GM18867 (cell line): ENCODE results near the gene PSMC3IP.
"Not testable (repeated sequence)": the region's sequence is repeated elsewhere in the genome, so short reads cannot be mapped to it uniquely, and the experiment has no call there.

Experiments used
- ATAC-seq: cut with Tn5 transposase; IDR thresholded peaks from one replicate; pipeline ENCODE4 v1.9.1; 2021; ENCODE audit warnings: mild to moderate bottlenecking, moderate library complexity; ENCODE audit not compliant: unreplicated experiment

The PSMC3IP gene, protein sequence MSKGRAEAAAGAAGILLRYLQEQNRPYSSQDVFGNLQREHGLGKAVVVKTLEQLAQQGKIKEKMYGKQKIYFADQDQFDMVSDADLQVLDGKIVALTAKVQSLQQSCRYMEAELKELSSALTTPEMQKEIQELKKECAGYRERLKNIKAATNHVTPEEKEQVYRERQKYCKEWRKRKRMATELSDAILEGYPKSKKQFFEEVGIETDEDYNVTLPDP

DNA sequence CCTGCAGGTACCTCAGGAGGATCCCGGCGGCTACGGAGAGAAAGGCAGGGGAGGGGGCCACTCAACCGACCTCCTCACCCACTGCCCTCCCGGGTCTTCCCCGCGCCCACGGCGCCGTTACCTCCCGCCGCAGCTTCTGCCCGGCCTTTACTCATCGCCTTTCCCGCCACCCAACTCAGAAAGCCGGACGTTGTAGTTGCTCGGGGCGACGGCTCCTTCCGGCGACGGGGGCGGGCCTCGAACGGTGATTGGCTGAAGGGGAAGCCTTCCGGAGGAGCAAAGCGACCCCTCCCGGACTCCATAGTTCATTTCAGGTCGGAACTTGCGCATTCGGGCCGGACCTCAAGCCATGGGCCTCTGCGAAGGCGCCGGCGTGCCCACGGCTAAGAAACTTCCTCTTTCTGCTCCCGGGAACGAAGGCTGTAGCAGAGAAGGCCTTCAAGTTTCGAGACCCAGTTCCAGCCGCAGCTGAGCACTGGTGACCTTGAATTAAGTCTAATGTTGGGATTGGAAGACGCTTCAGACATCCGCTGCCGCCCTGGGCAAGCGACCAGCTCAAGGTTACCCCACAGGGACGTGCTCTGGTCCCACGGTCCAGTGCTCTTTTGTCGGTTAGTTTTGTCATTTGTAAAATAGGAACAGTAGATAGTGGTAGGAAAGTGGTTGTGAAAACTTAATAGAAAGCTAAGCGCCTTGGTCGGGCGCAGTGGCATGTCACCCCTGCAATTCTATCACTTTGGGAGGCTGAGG is at the start of gene PSMC3IP:
PSMC3IP (minus strand) TSS at position 198 of the 750 bp plus-strand sequence; CDS start at position 155, 43 bp downstream.
- ATAC-seq, result peak; percentile 66

DNA sequence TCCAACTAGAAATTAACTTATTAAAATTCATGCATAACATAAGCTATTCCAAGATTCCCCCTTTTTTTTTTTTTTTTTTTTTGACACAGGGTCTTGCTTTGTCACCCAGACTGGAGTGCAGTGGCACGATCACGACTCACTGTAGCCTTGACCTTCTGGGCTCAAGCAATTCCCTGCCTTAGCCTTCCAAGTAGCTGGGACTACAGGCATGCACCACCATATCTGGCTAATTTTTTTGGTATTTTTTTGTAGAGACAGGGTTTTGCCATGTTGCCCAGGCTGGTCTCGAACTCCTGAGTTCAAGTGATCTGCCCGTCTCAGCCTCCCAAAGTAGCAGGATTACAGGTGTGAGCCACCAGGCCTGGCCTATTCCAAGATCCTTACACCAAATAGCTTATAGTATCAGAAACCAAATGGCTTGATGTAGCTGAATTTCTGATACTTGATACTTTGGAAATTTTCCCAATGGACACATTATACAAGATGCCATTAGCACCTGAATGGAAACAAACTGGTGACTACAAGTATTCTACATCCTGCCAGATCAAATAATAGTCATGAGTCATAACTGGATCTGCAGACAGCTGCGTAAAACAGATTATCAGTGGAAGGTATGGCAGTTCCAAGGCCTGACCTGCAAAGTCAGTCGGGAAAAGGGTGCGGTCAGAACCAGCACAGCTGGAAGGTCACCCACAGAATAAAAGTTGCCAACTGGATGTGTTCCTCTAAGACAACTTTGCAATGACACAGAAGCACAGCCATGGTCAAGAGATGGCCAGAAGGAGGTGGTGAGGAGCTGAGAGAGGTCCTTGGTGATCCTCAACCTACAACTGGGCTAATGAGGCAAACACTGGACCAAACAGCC is 46.4 kb upstream of the PSMC3IP start:
- ATAC-seq, result no peak

DNA sequence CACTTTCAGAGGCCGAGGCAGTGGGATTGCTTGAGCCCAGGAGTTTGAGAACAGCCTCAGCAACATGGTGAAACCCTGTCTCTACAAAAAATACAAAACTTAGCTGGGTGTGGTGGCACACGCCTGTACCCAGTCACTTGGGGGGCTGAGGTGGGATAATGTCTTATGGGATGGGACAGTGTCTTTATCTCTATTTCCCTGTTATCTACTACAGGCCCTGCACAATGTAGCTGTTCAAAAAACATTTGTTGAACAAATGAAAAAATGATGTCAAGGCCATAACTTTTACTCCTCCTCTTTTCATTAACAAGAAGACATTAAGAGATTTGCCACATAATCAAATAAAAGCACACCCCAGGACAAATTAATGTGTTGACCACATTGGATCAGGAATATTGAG is 45.7 kb upstream of the PSMC3IP start:
- no peak for ATAC-seq

DNA sequence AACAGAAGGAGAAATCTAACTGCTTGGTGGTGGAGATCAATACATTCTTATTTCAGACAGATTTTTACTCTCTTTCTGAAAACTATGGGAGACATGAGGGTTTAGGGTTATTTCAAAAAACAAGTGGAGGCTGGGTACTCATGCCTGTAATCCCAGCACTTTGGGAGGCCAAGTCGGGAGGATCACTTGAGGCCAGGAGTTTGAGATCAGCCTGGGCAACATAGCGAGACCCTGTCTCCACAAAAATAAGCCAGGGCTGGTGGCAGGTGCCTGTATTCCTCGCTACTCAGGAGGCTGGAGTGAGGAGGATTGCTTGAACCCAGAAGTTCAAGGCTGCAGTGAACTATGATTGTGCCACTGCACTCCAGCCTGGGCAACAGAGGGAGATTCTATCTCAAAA is 44.5 kb upstream of the PSMC3IP start:
- not testable (repeated sequence) for ATAC-seq

DNA sequence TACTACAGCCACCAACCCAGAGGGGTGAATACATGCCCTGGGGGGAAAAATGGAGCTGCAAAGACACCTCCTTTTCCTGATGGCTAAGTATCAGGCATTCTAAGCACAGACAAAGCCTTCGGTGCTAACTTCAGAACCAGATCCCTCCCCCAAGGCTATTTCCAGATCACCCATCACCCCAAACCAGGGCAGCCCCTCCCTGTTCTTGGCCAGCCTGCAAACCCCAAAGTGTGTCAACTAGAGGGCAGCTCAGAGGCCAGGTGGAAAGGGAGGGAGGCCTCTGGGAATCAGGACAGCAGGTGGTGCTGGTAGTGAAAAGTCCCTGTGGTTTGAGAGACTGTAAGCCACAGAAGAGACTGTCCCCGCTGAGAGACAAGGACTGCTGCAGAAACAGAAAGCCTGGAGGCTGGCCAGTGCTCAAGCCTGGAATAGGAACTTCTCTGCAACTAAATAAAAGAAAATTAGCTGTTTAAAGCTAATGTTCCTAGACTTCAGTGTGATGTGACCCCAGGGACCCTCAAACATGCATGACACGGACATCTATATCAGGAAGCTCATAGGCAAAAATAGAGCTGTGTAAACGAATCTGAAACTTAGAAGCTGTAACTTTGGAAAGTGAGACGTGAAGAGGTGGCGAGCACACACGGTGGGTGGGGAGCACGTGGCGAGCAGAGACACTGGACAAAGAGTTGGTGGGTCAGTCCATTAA is 41.1 kb upstream of the PSMC3IP start:
- peak; percentile 72 for ATAC-seq

DNA sequence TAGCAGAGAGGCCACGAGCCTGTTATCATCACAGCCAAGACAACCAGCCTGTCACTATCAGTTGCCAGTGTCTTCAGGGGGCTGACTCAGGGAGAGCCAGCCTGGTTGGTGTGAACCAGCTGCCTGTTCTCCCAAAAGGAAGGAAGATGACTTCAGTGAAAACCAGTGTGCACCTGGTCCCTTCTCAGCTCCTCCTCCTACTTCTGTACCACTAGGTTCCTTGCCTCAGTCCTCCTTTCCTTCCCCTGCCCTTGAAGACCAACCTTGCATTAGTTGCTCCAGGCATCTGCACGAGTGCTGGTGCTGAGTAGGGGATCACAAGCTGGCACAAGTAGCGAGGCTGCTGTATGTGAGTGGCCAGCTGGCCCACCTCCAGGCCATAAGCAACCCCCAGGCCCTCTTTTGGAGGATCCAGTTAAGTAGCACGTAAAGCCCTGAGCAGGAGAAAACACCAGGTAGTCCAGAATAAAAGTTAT is 40.5 kb upstream of the PSMC3IP start:
- ATAC-seq, result peak; percentile 18

DNA sequence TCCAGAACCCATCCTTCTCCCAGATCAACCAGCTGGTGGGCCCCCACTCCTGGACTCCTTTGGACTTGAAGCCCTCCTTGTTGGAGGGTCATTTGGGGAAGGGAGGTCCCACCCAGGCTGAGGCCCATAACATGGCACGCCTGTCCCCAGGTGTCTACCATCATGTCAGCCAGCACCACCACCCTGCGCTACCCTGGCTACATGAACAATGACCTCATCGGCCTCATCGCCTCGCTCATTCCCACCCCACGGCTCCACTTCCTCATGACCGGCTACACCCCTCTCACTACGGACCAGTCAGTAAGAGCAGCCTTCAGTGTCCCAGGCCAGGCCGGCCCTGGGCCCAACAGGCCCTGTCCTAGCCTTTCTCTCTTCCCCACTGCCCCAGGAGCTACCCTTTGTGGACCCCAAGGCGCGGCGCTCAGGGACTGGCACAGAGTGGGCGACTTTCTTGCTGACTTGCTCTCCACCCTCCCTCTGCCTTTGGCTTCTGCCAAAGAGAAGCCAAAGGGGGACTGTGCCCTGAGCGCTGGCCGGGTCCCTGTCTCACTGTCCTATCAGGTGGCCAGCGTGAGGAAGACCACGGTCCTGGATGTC is 36.3 kb upstream of the PSMC3IP start:
- ATAC-seq, result no peak

DNA sequence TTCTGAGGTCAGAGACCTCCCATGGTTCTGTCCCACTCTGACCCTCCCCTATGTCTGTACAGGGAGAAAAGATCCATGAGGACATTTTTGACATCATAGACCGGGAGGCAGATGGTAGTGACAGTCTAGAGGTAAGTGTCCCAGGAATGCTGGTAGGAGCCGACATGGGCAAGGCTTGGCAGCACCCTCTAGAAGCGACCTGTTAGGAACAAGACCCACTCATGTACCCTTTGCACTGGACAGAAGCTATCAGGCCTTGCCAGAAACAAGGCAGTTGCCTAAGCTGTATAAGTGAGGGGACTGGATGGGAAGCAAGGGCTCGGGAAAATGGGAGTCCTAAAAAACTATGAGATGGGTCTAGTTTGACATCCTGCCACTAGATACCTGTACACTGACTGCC is 34.5 kb upstream of the PSMC3IP start:
- ATAC-seq, result no peak

DNA sequence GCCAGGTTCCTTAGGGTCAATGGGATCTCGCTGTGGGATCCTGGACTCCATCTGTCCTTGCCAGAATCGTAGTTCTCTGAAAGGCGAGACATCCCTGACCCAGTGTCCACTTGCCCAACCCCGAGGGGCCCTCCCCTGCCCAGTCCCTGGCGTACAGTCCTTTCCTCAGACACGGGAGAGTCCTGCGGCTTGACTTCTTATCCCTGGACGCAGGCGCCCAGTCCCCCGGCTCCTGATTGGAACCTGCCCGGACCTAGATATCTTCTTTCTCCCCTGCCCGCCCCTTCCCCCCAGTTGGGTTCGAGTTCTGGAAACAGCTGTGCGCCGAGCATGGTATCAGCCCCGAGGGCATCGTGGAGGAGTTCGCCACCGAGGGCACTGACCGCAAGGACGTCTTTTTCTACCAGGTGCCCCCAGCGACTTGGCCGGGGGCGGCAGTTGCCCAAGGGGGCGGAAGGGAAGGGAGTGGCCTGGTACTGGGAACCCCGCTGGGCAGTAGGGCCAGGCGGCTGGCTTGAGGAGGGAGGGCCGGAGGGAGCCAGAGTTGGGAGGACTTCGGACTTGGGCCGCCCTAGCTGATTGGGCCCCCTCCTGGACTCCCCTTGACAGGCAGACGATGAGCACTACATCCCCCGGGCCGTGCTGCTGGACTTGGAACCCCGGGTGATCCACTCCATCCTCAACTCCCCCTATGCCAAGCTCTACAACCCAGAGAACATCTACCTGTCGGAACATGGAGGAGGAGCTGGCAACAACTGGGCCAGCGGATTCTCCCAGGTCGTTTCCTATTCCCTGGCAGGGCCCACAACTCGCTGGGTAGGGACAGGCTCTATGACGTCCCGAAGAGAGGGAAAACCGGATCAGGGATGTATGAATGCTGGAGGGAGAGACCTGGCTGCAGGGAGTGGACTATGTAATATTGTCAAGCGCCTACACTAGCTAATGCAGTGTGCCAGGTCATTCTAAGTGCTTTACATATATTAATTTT is 32.6 kb upstream of the PSMC3IP start:
- peak; percentile 2 for ATAC-seq

DNA sequence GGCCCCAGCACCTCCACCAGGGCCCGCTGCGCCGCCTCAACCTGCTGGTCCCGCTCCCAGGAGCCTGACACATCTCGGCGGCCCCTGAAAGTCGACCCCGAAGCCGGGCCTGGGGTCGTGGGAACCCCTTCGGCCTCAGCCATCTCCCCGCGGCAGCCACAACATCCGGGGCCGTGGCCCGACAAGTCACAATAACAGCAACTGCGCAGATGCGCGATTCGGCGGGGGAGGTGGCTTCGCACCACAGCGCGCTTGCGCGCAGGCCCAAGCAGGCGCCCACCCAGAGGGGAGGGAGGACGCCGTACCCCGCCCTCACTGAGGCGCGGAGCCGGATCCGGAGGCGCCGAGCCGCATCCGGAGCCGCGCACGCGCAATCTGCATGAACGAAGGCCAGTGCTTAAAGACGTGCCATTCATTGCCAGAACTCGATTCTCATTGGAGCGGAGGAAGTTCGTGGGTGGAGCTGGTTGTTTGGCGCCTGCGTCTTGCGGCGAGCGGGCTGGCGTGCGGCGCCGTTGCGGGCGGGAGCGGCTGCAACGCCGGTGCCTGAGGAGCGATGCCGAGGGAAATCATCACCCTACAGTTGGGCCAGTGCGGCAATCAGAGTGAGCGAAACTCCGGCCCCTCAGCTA is 31.8 kb upstream of the PSMC3IP start, which contains the start of the genes RETREG3 and TUBG1:
RETREG3 (minus strand) TSS at position 193 of the 632 bp plus-strand sequence; CDS start at position 143, 50 bp downstream.
TUBG1 (plus strand) TSS at position 502 of the 632 bp plus-strand sequence; CDS start at position 557, 55 bp downstream.
- peak; percentile 89 for ATAC-seq

DNA sequence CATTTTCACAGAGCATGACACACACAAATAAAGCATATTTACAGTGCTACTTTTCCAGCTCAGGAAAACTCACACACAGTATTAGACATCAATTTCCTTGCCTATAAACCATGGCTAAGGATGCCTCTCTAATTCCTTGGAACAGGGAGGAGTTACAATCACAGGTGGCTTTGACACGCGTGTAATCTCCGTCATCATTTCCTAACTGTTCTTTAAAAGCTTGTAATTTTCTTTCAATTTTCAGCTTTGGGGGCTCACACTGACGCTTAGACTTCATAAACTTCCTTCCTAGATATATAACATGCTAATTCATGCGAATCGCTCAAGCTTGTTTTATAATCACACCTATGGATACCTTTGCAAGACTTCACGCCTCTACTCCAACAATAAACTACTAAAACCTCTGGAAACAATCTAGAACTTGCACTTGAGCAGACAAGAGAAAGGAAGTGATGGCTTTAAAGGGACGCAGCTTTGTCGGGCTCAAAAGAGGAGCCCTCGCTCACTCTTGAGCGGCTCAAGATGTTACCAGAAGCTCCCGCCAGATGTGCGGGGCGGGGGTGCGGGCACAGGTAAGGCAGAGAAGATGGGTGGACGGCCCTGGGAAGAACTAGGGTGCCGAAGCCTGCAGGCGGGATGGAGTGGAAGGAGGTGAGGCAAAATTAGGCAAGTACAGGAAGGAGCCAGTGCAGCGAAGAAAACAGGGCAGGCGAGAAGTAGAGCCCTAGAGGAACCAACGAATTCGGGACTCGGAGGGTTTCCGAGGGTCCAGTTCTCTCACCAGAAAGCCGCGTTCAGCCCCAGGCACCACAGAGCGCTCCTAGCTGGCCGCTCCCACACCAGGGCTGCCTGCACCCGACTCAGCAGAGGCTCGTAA is 31.0 kb upstream of the PSMC3IP start:
- peak; percentile 36 for ATAC-seq

DNA sequence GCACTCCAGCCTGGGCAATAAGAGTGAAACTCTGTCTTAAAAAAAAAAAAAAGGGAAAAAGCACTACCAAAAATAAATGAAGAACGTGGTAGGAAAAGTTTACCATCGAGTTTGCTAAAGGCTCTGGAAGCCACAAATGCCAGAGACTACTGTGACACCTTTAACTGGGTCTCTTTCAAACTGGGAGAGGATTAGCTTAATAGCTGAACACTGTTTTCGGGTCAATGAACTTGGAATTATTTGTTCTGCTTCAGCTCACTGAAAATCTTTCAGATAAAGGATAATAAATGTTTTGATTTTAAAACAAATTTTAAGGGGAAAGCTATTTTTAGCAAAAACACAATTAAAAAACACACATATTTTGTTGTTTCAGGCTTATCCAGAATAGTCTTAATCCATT is 30.2 kb upstream of the PSMC3IP start:
- no peak for ATAC-seq

DNA sequence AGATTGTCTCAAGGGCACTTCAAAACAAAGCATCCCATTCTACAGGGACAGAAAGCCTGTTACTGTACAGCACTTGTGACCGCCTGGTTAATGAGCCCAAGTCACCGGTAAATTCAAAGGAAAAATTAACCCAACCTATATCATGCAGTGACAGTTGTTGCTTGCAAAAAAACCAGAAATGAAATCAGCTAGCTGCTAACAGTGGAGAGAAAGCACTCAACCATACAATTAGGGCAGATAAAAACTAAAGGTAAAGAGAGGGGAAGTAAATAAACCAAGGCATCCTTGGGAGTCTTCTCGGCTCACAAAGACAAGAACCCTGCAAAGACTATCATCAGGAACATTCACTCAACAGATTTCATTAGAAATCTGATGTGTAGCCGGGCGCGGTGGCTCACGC is 25.8 kb upstream of the PSMC3IP start:
- no peak for ATAC-seq

DNA sequence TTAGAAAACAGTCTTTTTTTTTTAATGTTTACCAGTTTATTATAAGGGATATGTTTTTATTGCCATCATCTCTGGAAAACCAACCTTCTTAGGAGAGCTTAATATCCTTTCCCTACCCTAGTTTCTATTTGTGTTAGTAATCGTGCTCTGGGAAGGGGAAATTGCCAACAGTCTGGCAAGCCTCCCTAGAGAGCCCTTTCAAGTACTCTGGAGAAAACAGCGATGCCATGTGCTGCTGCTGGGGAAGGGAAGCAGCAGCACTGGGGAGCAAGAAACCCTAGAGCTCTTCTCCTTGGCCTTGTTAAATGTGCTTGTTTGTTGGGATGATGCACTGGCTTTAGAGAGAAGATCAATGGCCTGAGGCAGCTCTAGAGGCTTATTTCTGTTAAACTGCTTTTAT is 21.4 kb upstream of the PSMC3IP start:
- ATAC-seq, result no peak

DNA sequence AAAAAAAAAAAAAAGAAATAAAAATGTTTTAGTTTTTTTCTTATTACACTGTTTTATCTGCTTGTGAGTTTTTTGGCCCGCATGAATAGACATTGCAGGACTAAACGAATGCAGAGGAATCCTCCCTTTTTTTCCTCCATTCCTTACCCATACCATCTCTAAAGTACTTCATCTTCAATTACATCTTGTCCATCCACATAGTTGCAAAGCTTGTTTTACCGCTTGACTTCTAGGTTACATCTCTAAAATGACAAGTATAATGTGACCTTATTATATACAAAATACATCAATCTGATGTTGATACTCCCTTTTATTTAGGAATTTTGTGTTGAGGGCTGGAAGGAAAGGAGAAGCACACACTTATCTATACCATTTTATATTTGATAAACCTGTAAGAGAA is 18.9 kb upstream of the PSMC3IP start:
- no peak for ATAC-seq

DNA sequence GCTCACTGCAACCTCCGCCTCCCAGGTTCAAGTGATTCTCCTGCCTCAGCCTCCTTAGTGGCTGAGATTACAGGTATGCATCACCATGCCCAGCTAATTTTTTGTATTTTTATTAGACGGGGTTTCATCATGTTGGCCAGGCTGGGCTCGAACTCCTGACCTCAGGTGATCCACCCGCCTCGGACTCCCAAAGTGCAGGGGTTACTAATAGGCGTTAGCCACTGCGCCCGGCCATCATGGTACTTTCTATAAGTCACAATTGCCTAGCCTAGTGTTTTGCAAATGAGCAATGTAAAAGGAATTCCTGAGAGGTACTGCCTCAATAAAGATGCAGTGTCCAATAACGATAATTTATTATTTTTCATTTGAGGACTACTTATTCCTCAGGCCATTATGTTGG is 13.9 kb upstream of the PSMC3IP start:
- ATAC-seq, result no peak

DNA sequence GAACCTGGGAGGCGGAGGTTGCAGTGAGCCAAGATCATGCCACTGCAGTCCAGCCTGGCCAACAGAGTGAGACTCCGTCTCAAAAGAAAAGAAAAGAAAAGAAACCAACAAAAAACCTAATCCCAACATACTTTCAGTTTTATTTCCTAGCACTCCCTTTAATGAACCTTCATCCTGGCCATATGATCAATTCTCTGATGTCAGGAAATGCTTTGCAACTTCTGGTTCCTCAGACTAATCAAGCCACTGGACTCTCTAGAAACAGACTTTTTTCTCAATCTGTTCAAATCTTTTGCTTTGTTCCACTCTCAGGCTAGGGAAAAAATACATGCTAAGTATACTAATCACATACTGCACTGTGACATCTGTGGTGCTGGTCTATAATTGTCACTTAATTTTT is 13.4 kb upstream of the PSMC3IP start:
- no peak for ATAC-seq
